Erythroblast (primary cell): ENCODE data around the gene CTBP2.

Experiments used
- GATA1 ChIP-seq: IDR thresholded peaks from 2 replicates; pipeline ENCODE4 v1.6.1; 2011; ENCODE audit warnings: low read depth, mild to moderate bottlenecking, control low read depth, low read length, moderate library complexity
- POLR2A ChIP-seq: IDR thresholded peaks from 2 replicates; pipeline ENCODE4 v1.6.1; 2011; ENCODE audit warnings: mild to moderate bottlenecking, low read length

- no peak for TF ChIP-seq POLR2A
- no peak for TF ChIP-seq GATA1
Measured at GRCh38 chr10:125062914-125063230, 97.5 kb downstream of the CTBP2 start.
